ENCODE measurements around the gene CYSRT1. TPM values are rescaled to one million over a fixed set of nuclear protein-coding genes. Genes with fewer than 3 reads are reported as not detected.
A peak's percentile ranks its signal among the peaks of the same experiment; 100 is the strongest.

The CYSRT1 gene
- polyA plus RNA-seq, 1 of the 3 experiments (the other 2 are of a cell fraction), result 2.1 TPM

DNA sequence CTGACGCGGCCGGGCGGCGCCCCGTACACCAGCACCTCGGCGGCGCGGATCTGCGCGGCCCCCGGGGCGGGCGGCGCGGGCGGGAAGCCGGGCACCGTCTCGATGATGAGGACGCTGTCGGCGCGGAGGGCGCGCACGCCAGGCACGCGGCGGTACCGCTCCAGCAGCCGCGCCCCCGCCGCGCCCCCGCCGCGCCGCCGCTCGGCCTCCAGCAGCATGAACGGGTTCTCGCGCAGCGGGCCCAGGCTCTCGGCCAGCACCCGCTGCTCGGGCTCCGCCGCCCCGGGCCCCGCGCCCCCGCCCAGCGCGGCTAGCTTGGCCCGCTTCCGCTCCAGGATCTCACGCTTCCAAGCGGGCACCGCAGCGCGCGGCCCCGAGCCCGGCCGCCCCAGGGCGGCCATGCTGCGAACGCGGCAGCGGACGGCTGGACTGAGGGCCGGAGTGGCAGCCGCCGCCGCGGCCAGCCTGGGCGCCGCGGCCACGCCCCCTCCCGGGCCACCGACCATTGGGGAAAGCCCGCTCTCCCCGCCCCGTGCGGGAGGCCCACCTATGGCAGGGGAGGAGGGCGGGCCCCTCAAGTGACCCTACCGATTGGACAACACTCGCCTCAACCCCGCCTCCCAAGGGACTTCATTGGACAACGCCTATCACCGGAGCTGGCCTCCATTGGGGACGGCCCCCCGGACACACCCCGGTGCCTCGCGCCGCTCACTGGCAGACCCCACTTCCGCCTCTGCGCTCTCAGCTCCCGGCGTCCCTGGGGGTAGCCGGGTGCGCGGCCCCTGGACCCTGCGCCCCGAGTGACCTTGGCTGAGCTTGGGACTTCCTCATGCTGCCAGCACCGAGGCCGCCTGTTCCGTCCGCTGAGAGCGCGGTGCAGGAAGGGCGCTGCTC lies 24.4 kb upstream of the CYSRT1 start, which contains the start of gene TPRN:
Gene TPRN, minus strand, starts transcription at position 431 of the 894 bp plus-strand sequence. Its CDS starts 30 bp downstream, at position 401.
- Histone ChIP-seq H3K4me2 (peak within 1 kb of the TSS; percentile 99), H3K9me2 (no peaks in the 10 kb centered on the region), H3K4me1 (ENCODE audit: control insufficient read depth in 1 of 2, insufficient read depth in 2 of 2, low read depth in 1 of 2, low read length in 1 of 2) (peaks cover 15 to 45% of the 10 kb centered on the region in 2 experiments; a peak in 3 of 4 replicates), H3K9me3 (no peaks in the 10 kb centered on the region), H2AFZ (ENCODE audit: low read depth) (peak within 1 kb of the TSS; percentile 83; the same call in 1 of the 2 replicates), H3K4me3 (ENCODE audit: low read depth in 2 of 2, low read length in 1 of 2) (peak within 1 kb of the TSS; percentile 70 to 83), H3F3A (replicated peaks; ENCODE audit: insufficient read depth) (peaks cover 14% of the 10 kb centered on the region), H3K27me3 (ENCODE audit: insufficient read depth) (no peaks in the 10 kb centered on the region), H3K36me3 (replicated peaks in 1 of 2; ENCODE audit: control insufficient read depth in 1 of 2, insufficient read depth in 2 of 2, low read length in 1 of 2) (no peaks in the 10 kb centered on the region), H3K27ac (ENCODE audit: low read depth in 2 of 2, low read length in 1 of 2) (peak within 1 kb of the TSS; percentile 46 to 87; a peak in 3 of 4 replicates), H3K9ac (peak within 1 kb of the TSS; percentile 66; the same call in 1 of the 2 replicates), H3K79me2 (ENCODE audit: insufficient read depth) (peaks cover 80% of the 10 kb centered on the region), H4K20me1 (ENCODE audit: insufficient read depth) (peaks cover 33% of the 10 kb centered on the region)
- 0% methylated on average over 15 of the region's 118 CpGs for WGBS (ENCODE audit: low lambda C conversion rate)
- ChIA-PET CTCF (interaction anchor here (0.9 to 1.4 kb wide), 5 partner anchors 22 to 171 kb away, joined by 3 to 6 read pairs (median 3); partner anchors contain the start of genes NRARP and UAP1L1), POLR2A (interaction anchor here (0.6 to 1.4 kb wide), 7 partner anchors 8 to 222 kb away, joined by 3 to 9 read pairs (median 5); partner anchors contain the start of gene SSNA1)
- peak; percentile 100 for DNase-seq
- TF ChIP-seq PBX3 (IDR thresholded peaks at IDR 0.05) (no peak), JUND (IDR thresholded peaks at IDR 0.05) (no peak), CHD2 (IDR thresholded peaks at IDR 0.05; ENCODE audit: low read length, partially characterized antibody) (peak; percentile 80), MAX (IDR thresholded peaks at IDR 0.05; ENCODE audit: low read depth) (no peak), FOXM1 (IDR thresholded peaks at IDR 0.05; ENCODE audit: low read depth) (no peak), MEF2A (IDR thresholded peaks at IDR 0.05; ENCODE audit: borderline replicate concordance, low read depth) (no peak), GABPA (IDR thresholded peaks at IDR 0.05; ENCODE audit: low read depth) (peak; percentile 59), EZH2phosphoT487 (IDR thresholded peaks at IDR 0.05; ENCODE audit: borderline replicate concordance, low read depth) (no peak), RAD21 (IDR thresholded peaks at IDR 0.05; ENCODE audit: low read length) (no peak), NFIC (IDR thresholded peaks at IDR 0.05; ENCODE audit: borderline replicate concordance) (no peak), CTCF (IDR thresholded peaks at IDR 0.05) (no peak), REST (IDR thresholded peaks at IDR 0.05; ENCODE audit: low read depth, low read length) (peak; percentile 66), EP300 (IDR thresholded peaks at IDR 0.05; ENCODE audit: borderline replicate concordance in 1 of 2, low read depth in 1 of 2, low read length in 1 of 2) (no peak), RXRA (IDR thresholded peaks at IDR 0.05; ENCODE audit: borderline replicate concordance, low read depth) (no peak), NRF1 (IDR thresholded peaks at IDR 0.05; ENCODE audit: low read depth, low read length) (peak; percentile 56; the same call in 1 of the 2 replicates), MXI1 (IDR thresholded peaks at IDR 0.05; ENCODE audit: low read depth, low read length) (peak; percentile 54), YY1 (IDR thresholded peaks at IDR 0.05; ENCODE audit: low read depth) (peak; percentile 60; the same call in 1 of the 2 replicates)
- TF ChIP-seq, protein P1, sequence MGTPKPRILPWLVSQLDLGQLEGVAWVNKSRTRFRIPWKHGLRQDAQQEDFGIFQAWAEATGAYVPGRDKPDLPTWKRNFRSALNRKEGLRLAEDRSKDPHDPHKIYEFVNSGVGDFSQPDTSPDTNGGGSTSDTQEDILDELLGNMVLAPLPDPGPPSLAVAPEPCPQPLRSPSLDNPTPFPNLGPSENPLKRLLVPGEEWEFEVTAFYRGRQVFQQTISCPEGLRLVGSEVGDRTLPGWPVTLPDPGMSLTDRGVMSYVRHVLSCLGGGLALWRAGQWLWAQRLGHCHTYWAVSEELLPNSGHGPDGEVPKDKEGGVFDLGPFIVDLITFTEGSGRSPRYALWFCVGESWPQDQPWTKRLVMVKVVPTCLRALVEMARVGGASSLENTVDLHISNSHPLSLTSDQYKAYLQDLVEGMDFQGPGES (IDR thresholded peaks at IDR 0.05; ENCODE audit: low read depth, low read length), result peak; percentile 81
- TF ChIP-seq, protein P2, sequence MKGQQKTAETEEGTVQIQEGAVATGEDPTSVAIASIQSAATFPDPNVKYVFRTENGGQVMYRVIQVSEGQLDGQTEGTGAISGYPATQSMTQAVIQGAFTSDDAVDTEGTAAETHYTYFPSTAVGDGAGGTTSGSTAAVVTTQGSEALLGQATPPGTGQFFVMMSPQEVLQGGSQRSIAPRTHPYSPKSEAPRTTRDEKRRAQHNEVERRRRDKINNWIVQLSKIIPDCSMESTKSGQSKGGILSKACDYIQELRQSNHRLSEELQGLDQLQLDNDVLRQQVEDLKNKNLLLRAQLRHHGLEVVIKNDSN (IDR thresholded peaks at IDR 0.05; ENCODE audit: borderline replicate concordance, low read depth), result no peak
- TF ChIP-seq, protein P3, sequence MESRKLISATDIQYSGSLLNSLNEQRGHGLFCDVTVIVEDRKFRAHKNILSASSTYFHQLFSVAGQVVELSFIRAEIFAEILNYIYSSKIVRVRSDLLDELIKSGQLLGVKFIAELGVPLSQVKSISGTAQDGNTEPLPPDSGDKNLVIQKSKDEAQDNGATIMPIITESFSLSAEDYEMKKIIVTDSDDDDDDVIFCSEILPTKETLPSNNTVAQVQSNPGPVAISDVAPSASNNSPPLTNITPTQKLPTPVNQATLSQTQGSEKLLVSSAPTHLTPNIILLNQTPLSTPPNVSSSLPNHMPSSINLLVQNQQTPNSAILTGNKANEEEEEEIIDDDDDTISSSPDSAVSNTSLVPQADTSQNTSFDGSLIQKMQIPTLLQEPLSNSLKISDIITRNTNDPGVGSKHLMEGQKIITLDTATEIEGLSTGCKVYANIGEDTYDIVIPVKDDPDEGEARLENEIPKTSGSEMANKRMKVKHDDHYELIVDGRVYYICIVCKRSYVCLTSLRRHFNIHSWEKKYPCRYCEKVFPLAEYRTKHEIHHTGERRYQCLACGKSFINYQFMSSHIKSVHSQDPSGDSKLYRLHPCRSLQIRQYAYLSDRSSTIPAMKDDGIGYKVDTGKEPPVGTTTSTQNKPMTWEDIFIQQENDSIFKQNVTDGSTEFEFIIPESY (IDR thresholded peaks at IDR 0.05; ENCODE audit: borderline replicate concordance, low read depth), result no peak
